ENCODE results near the gene GRK6. TPM values are rescaled to one million over a fixed set of nuclear protein-coding genes. Genes with fewer than 3 reads are reported as not detected.

GRK6 gene
- total RNA-seq, 4 donors from 2014 or later: 29.1 to 44.7 (median 36.3) TPM

GRCh38 chr5:177456976-177457851, 30.7 kb downstream of the GRK6 start:
- H3K36me3 ChIP-seq: peaks cover 0 to 40% (median 35%) of the 10 kb centered on the region in 4 donors
- intact Hi-C loops (cut with DNase I): loop anchor here (10.0 kb wide), 1 partner anchor 142 kb away; the partner anchor contains the start of gene MXD3
- TF ChIP-seq POLR2A (IDR thresholded peaks at IDR 0.05; ENCODE audit: low read depth) (no peak), EP300 (IDR thresholded peaks at IDR 0.05) (no peak), CTCF (IDR thresholded peaks at IDR 0.05) (peak; percentile 31 to 68 (median 34)), POLR2AphosphoS5 (IDR thresholded peaks at IDR 0.05) (peak; percentile 21 to 44)
- peaks cover 0 to 11% (median 0%) of the 10 kb centered on the region in 4 donors for H3K27me3 ChIP-seq
- no peaks in the 10 kb centered on the region for H3K9me3 ChIP-seq
- 51% methylated on average over 22 of the region's 24 CpGs for WGBS
- peaks cover 33 to 58% (median 47%) of the 10 kb centered on the region in 4 donors for H3K4me1 ChIP-seq
- peak overlapping the region; percentile 69 to 83 (median 73) for H3K27ac ChIP-seq (replicated peaks in 1 of 4)
- DNase-seq (ENCODE audit: extremely low spot score): no peak
- no peak overlapping the region for H3K4me3 ChIP-seq

- DNase-seq (ENCODE audit: extremely low spot score): no peak
- Histone ChIP-seq H3K27me3 (peaks cover 0 to 5% (median 0%) of the 10 kb centered on the region in 4 donors), H3K4me1 (peaks cover 36 to 58% (median 48%) of the 10 kb centered on the region in 4 donors), H3K36me3 (peaks cover 0 to 44% (median 37%) of the 10 kb centered on the region in 4 donors), H3K4me3 (no peak overlapping the region), H3K27ac (replicated peaks in 1 of 4) (peak overlapping the region in 3 of 4 donors; percentile 69 to 83 (median 76)), H3K9me3 (no peaks in the 10 kb centered on the region)
- TF ChIP-seq EP300 (IDR thresholded peaks at IDR 0.05): no peak
- TF ChIP-seq CTCF (IDR thresholded peaks at IDR 0.05): no peak
- no peak for TF ChIP-seq POLR2AphosphoS5 (IDR thresholded peaks at IDR 0.05)
- TF ChIP-seq POLR2A (IDR thresholded peaks at IDR 0.05; ENCODE audit: low read depth): no peak
- 74% methylated on average over 18 of the region's 20 CpGs for WGBS
- intact Hi-C loops (cut with DNase I): loop anchor here (10.0 kb wide), 1 partner anchor 143 kb away; the partner anchor contains the start of gene MXD3
Measured at GRCh38 chr5:177457852-177458681, 31.6 kb downstream of the GRK6 start.

- H3K9me3 ChIP-seq: no peaks in the 10 kb centered on the region
- intact Hi-C loops (cut with DNase I): loop anchor here (10.0 kb wide), 1 partner anchor 144 kb away; the partner anchor contains the start of gene MXD3
- 80% methylated on average over 12 of the region's 14 CpGs for WGBS
- DNase-seq (ENCODE audit: extremely low spot score): no peak
- H3K27me3 ChIP-seq: no peaks in the 10 kb centered on the region
- peaks cover 0 to 51% (median 39%) of the 10 kb centered on the region in 4 donors for H3K36me3 ChIP-seq
- TF ChIP-seq CTCF (IDR thresholded peaks at IDR 0.05) (no peak), POLR2A (IDR thresholded peaks at IDR 0.05; ENCODE audit: low read depth) (no peak), POLR2AphosphoS5 (IDR thresholded peaks at IDR 0.05) (no peak), EP300 (IDR thresholded peaks at IDR 0.05) (no peak)
- peaks cover 32 to 51% (median 44%) of the 10 kb centered on the region in 4 donors for H3K4me1 ChIP-seq
- H3K4me3 ChIP-seq: no peak overlapping the region
- no peak overlapping the region for H3K27ac ChIP-seq (replicated peaks in 1 of 4)
Measured at GRCh38 chr5:177458912-177459350, 32.5 kb downstream of the GRK6 start.

- H3K4me1 ChIP-seq: peaks cover 28 to 47% (median 39%) of the 10 kb centered on the region in 4 donors
- no peaks in the 10 kb centered on the region for H3K27me3 ChIP-seq
- no peak overlapping the region for H3K4me3 ChIP-seq
- peaks cover 0 to 52% (median 42%) of the 10 kb centered on the region in 4 donors for H3K36me3 ChIP-seq
- no peak for DNase-seq (ENCODE audit: extremely low spot score)
- intact Hi-C loops (cut with DNase I): loop anchor here (10.0 kb wide), 1 partner anchor 145 kb away; the partner anchor contains the start of gene MXD3
- H3K9me3 ChIP-seq: no peaks in the 10 kb centered on the region
- 87% methylated on average over 11 of the region's 11 CpGs for WGBS
- H3K27ac ChIP-seq (replicated peaks in 1 of 4): no peak overlapping the region
- TF ChIP-seq EP300 (IDR thresholded peaks at IDR 0.05): no peak
- TF ChIP-seq POLR2A (IDR thresholded peaks at IDR 0.05; ENCODE audit: low read depth): no peak
- no peak for TF ChIP-seq CTCF (IDR thresholded peaks at IDR 0.05)
- no peak for TF ChIP-seq POLR2AphosphoS5 (IDR thresholded peaks at IDR 0.05)
Measured at GRCh38 chr5:177459357-177459756, 32.9 kb downstream of the GRK6 start.
